Osteoblast (primary cell): ENCODE data around the gene TRIM40. TPM values are rescaled to one million over a fixed set of nuclear protein-coding genes. Genes with fewer than 3 reads are reported as not detected.

Source experiments
- DNase-seq: peaks from one replicate; pipeline ENCODE4 v3.0.0; 2011; ENCODE audit warnings: low spot score, mixed read lengths; ENCODE audit not compliant: insufficient read length; ENCODE audit errors: missing footprints
- H2AFZ ChIP-seq: 2 replicates; pipeline ENCODE4 v1.6.0; 2011; ENCODE audit warnings: mild to moderate bottlenecking, low read length
- H3K27ac ChIP-seq: 2 replicates; pipeline ENCODE4 v1.5.1; 2011; ENCODE audit warnings: mild to moderate bottlenecking, low read depth, low read length, moderate library complexity
- H3K27me3 ChIP-seq: 2 replicates; pipeline ENCODE4 v1.6.0; 2012; ENCODE audit warnings: mild to moderate bottlenecking, control low read depth, inconsistent platforms, low read length, moderate library complexity; ENCODE audit not compliant: insufficient read depth
- H3K36me3 ChIP-seq: 2 replicates; pipeline ENCODE4 v1.5.1; 2011; ENCODE audit warnings: mild to moderate bottlenecking, low read length, control low read depth, moderate library complexity; ENCODE audit not compliant: insufficient read depth
- H3K4me1 ChIP-seq: 2 replicates; pipeline ENCODE4 v1.5.1; 2011; ENCODE audit warnings: mild to moderate bottlenecking, low read length, control low read depth, moderate library complexity; ENCODE audit not compliant: insufficient read depth
- H3K4me2 ChIP-seq: 2 replicates; pipeline ENCODE4 v1.6.0; 2011; ENCODE audit warnings: mild to moderate bottlenecking, low read length; ENCODE audit not compliant: insufficient read depth
- H3K4me3 ChIP-seq: fragments of 200-600 bp; sonication (generic); 3 replicates; pipeline ENCODE4 v1.5.1; 2012; ENCODE audit warnings: mild to moderate bottlenecking, low read length, inconsistent platforms; ENCODE audit not compliant: insufficient read depth
- H3K79me2 ChIP-seq: 2 replicates; pipeline ENCODE4 v1.6.0; 2012; ENCODE audit warnings: mild to moderate bottlenecking, low read length, control low read depth, inconsistent platforms; ENCODE audit not compliant: insufficient read depth
- H3K9me3 ChIP-seq: 2 replicates; pipeline ENCODE4 v1.5.1; 2011; ENCODE audit warnings: low read depth, low read length, control low read depth
- H4K20me1 ChIP-seq: 2 replicates; pipeline ENCODE4 v1.6.0; 2012; ENCODE audit warnings: mild to moderate bottlenecking, low read length, control low read depth; ENCODE audit not compliant: insufficient read depth
- total RNA-seq: library from RNA; depleted of rRNA; stranded (reverse); fragments of >200 nt; gene quantifications from 2 replicates; pipeline ENCODE4 v1.2.3, GENCODE V29; 2012
- TF ChIP-seq, protein P1 (sequence below): IDR thresholded peaks from 2 replicates; pipeline ENCODE4 v1.5.1; 2011; ENCODE audit warnings: mild to moderate bottlenecking, low read depth, low read length, moderate library complexity; ENCODE audit errors: extremely low read depth

TRIM40 gene
- total RNA-seq, 1 donor: not detected

DNA sequence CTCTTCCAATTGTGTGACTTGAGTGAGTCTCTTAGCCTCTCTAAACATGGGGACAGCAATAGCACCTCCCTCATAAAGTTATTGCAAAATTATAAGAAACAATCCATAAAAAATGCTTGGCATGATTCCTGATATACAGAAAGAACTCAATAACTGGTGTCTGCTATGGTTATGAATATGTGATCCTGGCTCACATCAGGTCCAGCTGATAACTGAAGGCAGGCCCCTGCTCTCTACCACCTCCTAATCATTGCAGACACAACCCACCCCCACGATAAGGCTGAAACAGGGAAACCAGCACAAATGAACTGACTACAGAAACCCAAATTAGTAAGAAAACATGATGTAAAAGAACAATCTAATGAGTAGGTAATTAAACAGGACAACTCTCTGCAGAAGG, 32.8 kb downstream of the TRIM40 start:
- Histone ChIP-seq H3K9me3 (no peaks in the 10 kb centered on the region), H2AFZ (no peak overlapping the region), H3K4me1 (no peaks in the 10 kb centered on the region), H3K27me3 (peaks cover 74% of the 10 kb centered on the region), H3K4me2 (no peak overlapping the region), H3K27ac (no peak overlapping the region), H4K20me1 (no peaks in the 10 kb centered on the region), H3K79me2 (no peaks in the 10 kb centered on the region), H3K4me3 (no peak overlapping the region), H3K36me3 (no peaks in the 10 kb centered on the region)
- TF ChIP-seq, protein P1, sequence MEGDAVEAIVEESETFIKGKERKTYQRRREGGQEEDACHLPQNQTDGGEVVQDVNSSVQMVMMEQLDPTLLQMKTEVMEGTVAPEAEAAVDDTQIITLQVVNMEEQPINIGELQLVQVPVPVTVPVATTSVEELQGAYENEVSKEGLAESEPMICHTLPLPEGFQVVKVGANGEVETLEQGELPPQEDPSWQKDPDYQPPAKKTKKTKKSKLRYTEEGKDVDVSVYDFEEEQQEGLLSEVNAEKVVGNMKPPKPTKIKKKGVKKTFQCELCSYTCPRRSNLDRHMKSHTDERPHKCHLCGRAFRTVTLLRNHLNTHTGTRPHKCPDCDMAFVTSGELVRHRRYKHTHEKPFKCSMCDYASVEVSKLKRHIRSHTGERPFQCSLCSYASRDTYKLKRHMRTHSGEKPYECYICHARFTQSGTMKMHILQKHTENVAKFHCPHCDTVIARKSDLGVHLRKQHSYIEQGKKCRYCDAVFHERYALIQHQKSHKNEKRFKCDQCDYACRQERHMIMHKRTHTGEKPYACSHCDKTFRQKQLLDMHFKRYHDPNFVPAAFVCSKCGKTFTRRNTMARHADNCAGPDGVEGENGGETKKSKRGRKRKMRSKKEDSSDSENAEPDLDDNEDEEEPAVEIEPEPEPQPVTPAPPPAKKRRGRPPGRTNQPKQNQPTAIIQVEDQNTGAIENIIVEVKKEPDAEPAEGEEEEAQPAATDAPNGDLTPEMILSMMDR: no peak
- no peak for DNase-seq

DNA sequence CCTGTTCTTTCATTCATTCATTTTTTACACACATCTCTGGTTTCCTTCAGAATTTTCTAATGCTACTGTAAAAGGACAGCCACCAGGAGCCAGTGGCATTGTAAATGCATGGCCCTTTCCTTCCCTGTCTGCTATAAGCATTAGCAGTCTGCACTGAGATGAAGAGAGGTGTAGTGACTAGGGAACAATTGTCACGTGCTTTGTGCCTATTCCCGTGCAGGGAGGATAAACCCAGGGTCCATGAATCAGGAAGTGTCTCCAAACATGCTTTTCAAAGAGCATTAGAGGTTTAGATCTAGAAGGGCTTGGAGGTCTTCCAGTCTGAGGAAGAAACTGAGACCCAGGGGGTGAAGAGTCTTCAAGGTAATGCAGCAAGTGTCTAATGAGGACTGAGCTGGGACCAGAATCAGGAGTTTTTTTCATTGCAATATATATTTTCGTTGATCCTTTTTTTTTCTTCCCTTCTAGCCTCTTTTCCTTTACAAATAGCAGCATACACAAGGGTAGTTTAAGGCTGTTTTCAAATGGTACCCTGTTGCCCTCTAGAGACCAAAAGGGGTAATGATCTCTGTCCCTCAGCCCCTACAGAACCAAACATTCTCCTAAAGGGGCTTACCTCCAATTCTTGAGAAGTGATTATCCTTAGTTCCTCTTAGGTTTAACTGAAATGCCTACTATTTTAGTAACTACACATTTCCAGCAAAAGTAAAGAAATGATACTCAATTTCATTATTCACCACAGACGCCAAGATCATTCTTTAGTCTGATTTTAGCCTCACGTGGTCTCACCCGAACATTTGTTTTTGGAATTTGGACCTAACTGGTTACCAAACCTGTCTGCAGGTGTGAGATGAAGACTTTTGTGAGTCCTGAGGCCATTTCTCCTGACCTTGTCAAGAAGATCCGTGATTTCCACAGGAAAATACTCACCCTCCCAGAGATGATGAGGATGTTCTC, 34.0 kb downstream of the TRIM40 start:
- no peaks in the 10 kb centered on the region for H3K4me1 ChIP-seq
- no peak overlapping the region for H2AFZ ChIP-seq
- H3K36me3 ChIP-seq: no peaks in the 10 kb centered on the region
- H3K4me2 ChIP-seq: no peak overlapping the region
- no peaks in the 10 kb centered on the region for H4K20me1 ChIP-seq
- no peaks in the 10 kb centered on the region for H3K9me3 ChIP-seq
- peaks cover 78% of the 10 kb centered on the region for H3K27me3 ChIP-seq
- peak; percentile 87 for DNase-seq
- no peak overlapping the region for H3K27ac ChIP-seq
- H3K4me3 ChIP-seq: no peak overlapping the region
- H3K79me2 ChIP-seq: no peaks in the 10 kb centered on the region
- TF ChIP-seq, protein P1: peak; percentile 91

DNA sequence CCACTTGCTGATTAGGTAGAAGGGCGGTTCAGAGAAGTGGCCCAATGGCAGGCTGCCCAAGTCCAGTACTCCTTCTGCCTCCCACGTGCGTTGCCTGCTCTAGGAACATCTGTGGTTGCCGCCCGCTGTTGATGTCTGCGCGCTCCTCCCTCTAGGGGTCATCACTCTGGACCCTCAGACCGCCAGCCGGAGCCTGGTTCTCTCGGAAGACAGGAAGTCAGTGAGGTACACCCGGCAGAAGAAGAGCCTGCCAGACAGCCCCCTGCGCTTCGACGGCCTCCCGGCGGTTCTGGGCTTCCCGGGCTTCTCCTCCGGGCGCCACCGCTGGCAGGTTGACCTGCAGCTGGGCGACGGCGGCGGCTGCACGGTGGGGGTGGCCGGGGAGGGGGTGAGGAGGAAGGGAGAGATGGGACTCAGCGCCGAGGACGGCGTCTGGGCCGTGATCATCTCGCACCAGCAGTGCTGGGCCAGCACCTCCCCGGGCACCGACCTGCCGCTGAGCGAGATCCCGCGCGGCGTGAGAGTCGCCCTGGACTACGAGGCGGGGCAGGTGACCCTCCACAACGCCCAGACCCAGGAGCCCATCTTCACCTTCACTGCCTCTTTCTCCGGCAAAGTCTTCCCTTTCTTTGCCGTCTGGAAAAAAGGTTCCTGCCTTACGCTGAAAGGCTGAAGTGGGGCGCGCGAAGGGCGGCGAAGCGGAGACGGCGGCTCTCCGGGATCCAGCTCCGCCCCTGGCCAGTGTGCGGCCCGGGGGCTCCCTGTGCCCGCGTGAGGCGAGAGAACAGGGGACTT, 35.9 kb downstream of the TRIM40 start:
- H3K27me3 ChIP-seq: peaks cover 89% of the 10 kb centered on the region
- no peak for DNase-seq
- H3K36me3 ChIP-seq: no peaks in the 10 kb centered on the region
- H3K4me1 ChIP-seq: no peaks in the 10 kb centered on the region
- TF ChIP-seq, protein P1: no peak
- H3K4me2 ChIP-seq: no peak overlapping the region
- no peak overlapping the region for H3K27ac ChIP-seq
- no peaks in the 10 kb centered on the region for H3K9me3 ChIP-seq
- no peak overlapping the region for H3K4me3 ChIP-seq
- no peaks in the 10 kb centered on the region for H3K79me2 ChIP-seq
- H4K20me1 ChIP-seq: no peaks in the 10 kb centered on the region
- no peak overlapping the region for H2AFZ ChIP-seq

DNA sequence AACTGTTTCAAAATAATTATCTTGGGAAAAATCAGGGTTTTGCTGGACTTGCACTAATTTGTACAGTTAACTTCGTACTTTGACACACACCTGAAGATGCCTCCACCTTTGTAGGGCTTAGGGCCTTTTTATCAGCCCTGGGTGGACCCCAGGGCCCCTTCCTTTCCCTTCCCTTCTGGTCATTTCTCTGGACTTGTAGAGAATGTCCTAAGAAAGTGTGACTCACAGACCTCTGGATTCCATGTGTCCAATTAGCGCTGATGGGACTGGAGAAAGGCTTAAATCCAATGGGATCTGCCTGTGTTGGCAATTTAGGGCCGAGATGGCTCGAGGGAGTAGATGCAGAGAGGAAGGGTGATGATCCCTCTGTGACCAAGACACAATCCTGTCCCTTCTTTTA, 36.7 kb downstream of the TRIM40 start:
- no peak for DNase-seq
- no peaks in the 10 kb centered on the region for H3K4me1 ChIP-seq
- no peak overlapping the region for H2AFZ ChIP-seq
- no peaks in the 10 kb centered on the region for H3K79me2 ChIP-seq
- H3K9me3 ChIP-seq: no peaks in the 10 kb centered on the region
- H3K4me2 ChIP-seq: no peak overlapping the region
- no peaks in the 10 kb centered on the region for H3K36me3 ChIP-seq
- no peak overlapping the region for H3K27ac ChIP-seq
- H3K27me3 ChIP-seq: peaks cover 88% of the 10 kb centered on the region
- H3K4me3 ChIP-seq: no peak overlapping the region
- TF ChIP-seq, protein P1: no peak
- H4K20me1 ChIP-seq: no peaks in the 10 kb centered on the region
